ENCODE results near the gene EPHB2. TPM values are rescaled to one million over a fixed set of nuclear protein-coding genes. Genes with fewer than 3 reads are reported as not detected.

Gene EPHB2
- total and polyA plus RNA-seq, 2 donors from 2014 or later: 3.0 to 9.5 TPM

- intact Hi-C loops (cut with DNase I): no loop called here
- TF ChIP-seq CTCF (IDR thresholded peaks at IDR 0.05; ENCODE audit: borderline replicate concordance, extremely low read depth, insufficient read depth): no peak
- DNase-seq: no peak
- Histone ChIP-seq H3K36me3 (ENCODE audit: control insufficient read depth in 2 of 3, insufficient read depth in 3 of 3, low read length in 3 of 3) (no peaks in the 10 kb centered on the region), H3K27me3 (ENCODE audit: control insufficient read depth, insufficient read depth, low read length) (no peaks in the 10 kb centered on the region), H3K9ac (ENCODE audit: low read length in 3 of 3) (no peak overlapping the region), H3K4me3 (ENCODE audit: low read length in 3 of 3) (no peak overlapping the region), H3K4me1 (ENCODE audit: control insufficient read depth in 2 of 3, insufficient read depth in 2 of 3, low read depth in 1 of 3, low read length in 3 of 3) (peaks cover 0 to 4% (median 0%) of the 10 kb centered on the region in 3 donors), H3K9me3 (ENCODE audit: control insufficient read depth in 2 of 3, insufficient read depth in 1 of 3, low read length in 3 of 3) (peaks cover 0 to 2% (median 0%) of the 10 kb centered on the region in 3 donors), H3K27ac (ENCODE audit: low read depth in 2 of 2, low read length in 2 of 2) (no peak overlapping the region)
- no peak for FAIRE-seq
Observed at GRCh38 chr1:22877980-22878379, 167.3 kb downstream of the EPHB2 start.

GRCh38 chr1:22878626-22879025, 168.0 kb downstream of the EPHB2 start:
- FAIRE-seq (no peak), DNase-seq (no peak)
- H3K36me3 ChIP-seq (ENCODE audit: control insufficient read depth in 2 of 3, insufficient read depth in 3 of 3, low read length in 3 of 3): no peaks in the 10 kb centered on the region
- H3K27ac ChIP-seq (ENCODE audit: low read depth in 2 of 2, low read length in 2 of 2): no peak overlapping the region
- no peaks in the 10 kb centered on the region for H3K9me3 ChIP-seq (ENCODE audit: control insufficient read depth in 2 of 3, insufficient read depth in 1 of 3, low read length in 3 of 3)
- intact Hi-C loops (cut with DNase I): no loop called here
- H3K4me3 ChIP-seq (ENCODE audit: low read length in 3 of 3): no peak overlapping the region
- no peaks in the 10 kb centered on the region for H3K27me3 ChIP-seq (ENCODE audit: control insufficient read depth, insufficient read depth, low read length)
- TF ChIP-seq CTCF (IDR thresholded peaks at IDR 0.05; ENCODE audit: borderline replicate concordance, extremely low read depth, insufficient read depth): no peak
- H3K4me1 ChIP-seq (ENCODE audit: control insufficient read depth in 2 of 3, insufficient read depth in 2 of 3, low read depth in 1 of 3, low read length in 3 of 3): no peaks in the 10 kb centered on the region
- no peak overlapping the region for H3K9ac ChIP-seq (ENCODE audit: low read length in 3 of 3)

GRCh38 chr1:22879445-22879844, 168.8 kb downstream of the EPHB2 start:
- no peak overlapping the region for H3K4me3 ChIP-seq (ENCODE audit: low read length in 3 of 3)
- no peak overlapping the region for H3K9ac ChIP-seq (ENCODE audit: low read length in 3 of 3)
- DNase-seq (no peak), FAIRE-seq (no peak)
- no peak for TF ChIP-seq CTCF (IDR thresholded peaks at IDR 0.05; ENCODE audit: borderline replicate concordance, extremely low read depth, insufficient read depth)
- intact Hi-C loops (cut with DNase I): no loop called here
- no peaks in the 10 kb centered on the region for H3K27me3 ChIP-seq (ENCODE audit: control insufficient read depth, insufficient read depth, low read length)
- no peaks in the 10 kb centered on the region for H3K36me3 ChIP-seq (ENCODE audit: control insufficient read depth in 2 of 3, insufficient read depth in 3 of 3, low read length in 3 of 3)
- H3K27ac ChIP-seq (ENCODE audit: low read depth in 2 of 2, low read length in 2 of 2): no peak overlapping the region
- no peaks in the 10 kb centered on the region for H3K4me1 ChIP-seq (ENCODE audit: control insufficient read depth in 2 of 3, insufficient read depth in 2 of 3, low read depth in 1 of 3, low read length in 3 of 3)
- H3K9me3 ChIP-seq (ENCODE audit: control insufficient read depth in 2 of 3, insufficient read depth in 1 of 3, low read length in 3 of 3): no peaks in the 10 kb centered on the region

- intact Hi-C loops (cut with DNase I): loop anchor here (10.0 kb wide), 1 partner anchor 175 kb away; no protein-coding TSS in a partner anchor
- Histone ChIP-seq H3K4me1 (ENCODE audit: control insufficient read depth in 2 of 3, insufficient read depth in 2 of 3, low read depth in 1 of 3, low read length in 3 of 3) (no peaks in the 10 kb centered on the region), H3K36me3 (ENCODE audit: control insufficient read depth in 2 of 3, insufficient read depth in 3 of 3, low read length in 3 of 3) (no peaks in the 10 kb centered on the region), H3K27ac (ENCODE audit: low read depth in 2 of 2, low read length in 2 of 2) (no peak overlapping the region), H3K9me3 (ENCODE audit: control insufficient read depth in 2 of 3, insufficient read depth in 1 of 3, low read length in 3 of 3) (no peaks in the 10 kb centered on the region), H3K27me3 (ENCODE audit: control insufficient read depth, insufficient read depth, low read length) (no peaks in the 10 kb centered on the region), H3K9ac (ENCODE audit: low read length in 3 of 3) (no peak overlapping the region), H3K4me3 (ENCODE audit: low read length in 3 of 3) (no peak overlapping the region)
- FAIRE-seq (no peak), DNase-seq (no peak)
- no peak for TF ChIP-seq CTCF (IDR thresholded peaks at IDR 0.05; ENCODE audit: borderline replicate concordance, extremely low read depth, insufficient read depth)
Observed at GRCh38 chr1:22880174-22880601, 169.5 kb downstream of the EPHB2 start.

Measured in kidney (tissue), 14 donors.